Measurements from ENCODE around the gene POLR2J3.
"Not testable (repeated sequence)": the region's sequence is repeated elsewhere in the genome, so short reads cannot be mapped to it uniquely, and the experiment has no call there.

GRCh38 chr7:102535062-102535615 is 37.2 kb downstream of the POLR2J3 start:
- not testable (repeated sequence) for TF ChIP-seq IRF4 (IDR thresholded peaks at IDR 0.05; ENCODE audit: low read depth, low read length); MTA3 (IDR thresholded peaks at IDR 0.05; ENCODE audit: borderline replicate concordance, low read length); NFYB (IDR thresholded peaks at IDR 0.05; ENCODE audit: insufficient read depth, low read depth, low read length); TBL1XR1 (IDR thresholded peaks at IDR 0.05; ENCODE audit: low read depth, low read length); HDAC2 (IDR thresholded peaks at IDR 0.05); CTCF (IDR thresholded peaks at IDR 0.05 in 2 of 3, conservative IDR thresholded peaks at IDR 0.05 in 1 of 3; ENCODE audit: control insufficient read depth in 2 of 3, extremely low read depth in 1 of 3, insufficient read depth in 1 of 3, low read depth in 3 of 3, low read length in 3 of 3); POLR2AphosphoS5 (IDR thresholded peaks at IDR 0.05; ENCODE audit: low read length); NBN (IDR thresholded peaks at IDR 0.05); EZH2 (IDR thresholded peaks at IDR 0.05; ENCODE audit: borderline replicate concordance, control insufficient read depth, low read depth, low read length); SIN3A (IDR thresholded peaks at IDR 0.05; ENCODE audit: low read depth, low read length); REST (IDR thresholded peaks at IDR 0.05; ENCODE audit: low read depth, low read length); BACH1 (IDR thresholded peaks at IDR 0.05; ENCODE audit: borderline replicate concordance); PML (IDR thresholded peaks at IDR 0.05; ENCODE audit: low read length)

All from GM12878 (cell line).